Esophagus muscularis mucosa (tissue), 4 donors: ENCODE measurements around the gene MVB12B. TPM values are rescaled to one million over a fixed set of nuclear protein-coding genes. Genes with fewer than 3 reads are reported as not detected.
A peak's percentile ranks its signal among the peaks of the same experiment; 100 is the strongest.

ENCODE experiments used
- DNase-seq: peaks from one replicate; pipeline ENCODE4 v3.0.0-alpha.2; 2017; ENCODE audit errors: extremely low spot score
- H3K27ac ChIP-seq, 4 donors: fragments of 200-600 bp; sonication (generic); replicated peaks in 1 of 4; 1 replicate in 3 of 4; 2 replicates in 1 of 4; pipeline ENCODE4 v1.5.1; 2016 to 2019; ENCODE audit warnings: mild to moderate bottlenecking in 1 of 4
- H3K27me3 ChIP-seq, 4 donors: fragments of 200-600 bp; sonication (generic); one replicate each; pipeline versions ENCODE4 v1.5.1 to v1.6.0; 2016 to 2019
- H3K36me3 ChIP-seq, 4 donors: fragments of 200-600 bp; sonication (generic); one replicate each; pipeline ENCODE4 v1.5.1; 2016 to 2019
- H3K4me1 ChIP-seq, 4 donors: fragments of 200-600 bp; sonication (generic); one replicate each; pipeline ENCODE4 v1.5.1; 2016 to 2019
- H3K4me3 ChIP-seq, 4 donors: fragments of 200-600 bp; sonication (generic); 1 replicate in 2 of 4; 2 replicates in 2 of 4; pipeline ENCODE4 v1.5.1; 2016 to 2019; ENCODE audit warnings: mild to moderate bottlenecking in 4 of 4, moderate library complexity in 1 of 4
- H3K9me3 ChIP-seq, 4 donors: fragments of 200-600 bp; sonication (generic); 1 replicate in 3 of 4; 2 replicates in 1 of 4; pipeline ENCODE4 v1.5.1; 2016 to 2019
- CTCF ChIP-seq, 3 experiments: fragments of 200-600 bp in 2 of 3; fragments of 450-650 bp in 1 of 3; sonication (generic) in 2 of 3; IDR thresholded peaks; one replicate each; pipeline ENCODE4 v1.5.1; 2017 to 2019; ENCODE audit warnings: antibody characterized with exemption in 3 of 3, mild to moderate bottlenecking in 2 of 3, moderate library complexity in 1 of 3
- EP300 ChIP-seq: sonication (generic); formaldehyde crosslinking; IDR thresholded peaks from one replicate; pipeline ENCODE4 v1.6.1; 2017; ENCODE audit warnings: antibody characterized with exemption
- POLR2A ChIP-seq: fragments of 450-650 bp; IDR thresholded peaks from one replicate; pipeline ENCODE4 v1.6.1; 2017; ENCODE audit warnings: antibody characterized with exemption, moderate library complexity, mild to moderate bottlenecking, low read depth
- POLR2AphosphoS5 ChIP-seq, 2 donors: sonication (generic); formaldehyde crosslinking; IDR thresholded peaks; one replicate each; pipeline ENCODE4 v1.6.1; 2017; ENCODE audit warnings: antibody characterized with exemption in 2 of 2
- WGBS: methylation state at CpG from one replicate; pipeline ENCODE4 v1.1.5; 2018; 5-methylcytosine and 5-hydroxymethylcytosine counted together
- intact Hi-C: fragments of 100-400 bp; cut with DNase I; formaldehyde crosslinking; loops from one replicate; pipeline ENCODE4 v1.15.1; 2023
- total RNA-seq, 4 donors: library from RNA; depleted of rRNA; stranded (reverse); fragments of >200 nt; gene quantifications; one replicate each; pipeline versions ENCODE4 v1.1.0 to v1.2.1, GENCODE V29; 2016

The MVB12B gene
- total RNA-seq, 4 donors from 2014 or later = 14.1 to 25.0 (median 18.4) TPM

DNA sequence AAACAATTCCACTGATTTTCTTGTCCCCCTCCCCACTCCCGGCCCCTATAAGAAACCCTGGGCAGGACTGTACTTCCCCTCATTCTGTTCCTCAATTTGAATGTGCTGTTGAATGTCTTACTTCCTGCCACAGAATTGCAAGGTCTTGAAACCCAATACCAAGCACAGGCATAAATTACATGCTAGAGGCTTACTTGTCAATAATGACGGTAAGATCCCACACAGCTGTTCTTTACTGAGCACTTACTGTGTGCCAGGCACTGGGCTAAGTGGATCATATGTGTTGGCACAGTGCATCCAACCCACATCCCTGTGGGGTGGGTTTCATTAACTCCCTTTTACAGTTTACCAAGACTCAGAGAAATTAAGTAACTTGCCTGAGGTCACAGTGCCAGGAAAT is 63.4 kb downstream of the MVB12B start:
- Histone ChIP-seq H3K27ac (peak overlapping the region in 2 of 4 donors; percentile 1 to 19), H3K9me3 (no peaks in the 10 kb centered on the region), H3K27me3 (no peaks in the 10 kb centered on the region), H3K4me1 (peaks cover 16 to 52% (median 40%) of the 10 kb centered on the region in 4 donors), H3K4me3 (no peak overlapping the region), H3K36me3 (peaks cover 5 to 54% (median 35%) of the 10 kb centered on the region in 4 donors)
- 87% methylated on average over 2 of the region's 2 CpGs for WGBS
- DNase-seq = no peak
- no peak for TF ChIP-seq POLR2A
- TF ChIP-seq EP300 = no peak
- TF ChIP-seq CTCF (IDR thresholded peaks at IDR 0.05) = no peak
- no peak for TF ChIP-seq POLR2AphosphoS5 (IDR thresholded peaks at IDR 0.05)
- intact Hi-C loops = no loop called here

- no peak for DNase-seq
- peaks cover 16 to 59% (median 44%) of the 10 kb centered on the region in 4 donors for H3K4me1 ChIP-seq
- H3K36me3 ChIP-seq = peaks cover 5 to 64% (median 42%) of the 10 kb centered on the region in 4 donors
- H3K9me3 ChIP-seq = no peaks in the 10 kb centered on the region
- intact Hi-C loops = no loop called here
- no peak for TF ChIP-seq POLR2A
- no peak for TF ChIP-seq CTCF (IDR thresholded peaks at IDR 0.05)
- TF ChIP-seq EP300 = no peak
- no peak for TF ChIP-seq POLR2AphosphoS5 (IDR thresholded peaks at IDR 0.05)
- H3K27ac ChIP-seq = peak overlapping the region in 1 of 4 donors; percentile 13
- no peak overlapping the region for H3K4me3 ChIP-seq
- H3K27me3 ChIP-seq = no peaks in the 10 kb centered on the region
- WGBS = 88% methylated on average over 9 of the region's 9 CpGs
Measured at GRCh38 chr9:126390923-126391322, 64.3 kb downstream of the MVB12B start.

DNA sequence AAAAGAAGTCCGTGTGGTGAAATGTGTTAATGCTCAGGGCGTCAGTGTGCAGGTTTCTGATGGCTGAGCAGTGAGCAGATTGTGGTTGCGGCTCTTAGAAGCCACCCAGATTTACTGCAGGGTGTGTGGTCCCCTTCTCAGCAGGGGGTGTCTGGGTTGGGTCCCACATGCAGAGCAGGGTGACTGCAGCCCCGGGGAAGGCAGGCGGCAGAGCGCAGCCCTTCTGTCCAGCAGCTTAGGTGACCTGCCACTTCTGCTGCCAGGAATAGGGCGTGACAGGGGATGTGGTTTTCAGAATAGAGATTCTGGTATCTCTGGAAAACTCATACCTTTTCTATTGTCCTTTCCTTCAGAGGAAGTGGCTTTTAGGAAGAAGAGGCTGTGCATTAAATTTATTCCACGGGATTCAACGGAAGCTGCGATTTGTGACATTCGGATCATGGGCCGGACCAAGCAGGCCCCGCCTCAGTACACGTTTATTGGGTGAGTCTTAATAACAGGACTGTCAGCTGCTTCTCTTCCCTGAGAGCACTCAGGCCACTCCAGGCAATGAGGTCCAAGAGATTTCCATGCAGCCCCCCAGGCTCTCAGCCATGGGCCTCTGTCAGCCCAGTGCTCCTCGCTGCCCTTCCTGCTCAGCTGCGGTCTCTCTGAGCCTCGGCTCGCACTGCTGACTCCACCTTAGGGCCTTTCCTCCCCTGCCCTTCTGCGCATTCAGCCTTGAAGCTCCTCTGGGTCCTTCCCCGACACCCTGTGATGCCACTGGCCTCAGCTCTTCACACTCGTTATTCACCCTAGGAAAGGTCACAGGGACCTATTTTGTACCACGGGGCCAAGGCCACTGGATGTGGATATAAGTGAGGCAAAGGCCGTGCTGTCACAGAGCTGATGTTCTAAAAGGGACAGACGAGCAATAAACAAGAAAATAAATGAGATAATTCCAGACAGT is 65.4 kb downstream of the MVB12B start:
- H3K27ac ChIP-seq = peak overlapping the region; percentile 34 to 70 (median 55)
- no peaks in the 10 kb centered on the region for H3K9me3 ChIP-seq
- peaks cover under 1 to 69% (median 47%) of the 10 kb centered on the region in 4 donors for H3K36me3 ChIP-seq
- no peak for TF ChIP-seq EP300
- TF ChIP-seq CTCF (IDR thresholded peaks at IDR 0.05) = no peak
- no peak for TF ChIP-seq POLR2AphosphoS5 (IDR thresholded peaks at IDR 0.05)
- 86% methylated on average over 23 of the region's 24 CpGs for WGBS
- no peak overlapping the region for H3K4me3 ChIP-seq
- H3K27me3 ChIP-seq = no peaks in the 10 kb centered on the region
- no peak for DNase-seq
- intact Hi-C loops = no loop called here
- H3K4me1 ChIP-seq = peaks cover 16 to 48% (median 34%) of the 10 kb centered on the region in 4 donors

DNA sequence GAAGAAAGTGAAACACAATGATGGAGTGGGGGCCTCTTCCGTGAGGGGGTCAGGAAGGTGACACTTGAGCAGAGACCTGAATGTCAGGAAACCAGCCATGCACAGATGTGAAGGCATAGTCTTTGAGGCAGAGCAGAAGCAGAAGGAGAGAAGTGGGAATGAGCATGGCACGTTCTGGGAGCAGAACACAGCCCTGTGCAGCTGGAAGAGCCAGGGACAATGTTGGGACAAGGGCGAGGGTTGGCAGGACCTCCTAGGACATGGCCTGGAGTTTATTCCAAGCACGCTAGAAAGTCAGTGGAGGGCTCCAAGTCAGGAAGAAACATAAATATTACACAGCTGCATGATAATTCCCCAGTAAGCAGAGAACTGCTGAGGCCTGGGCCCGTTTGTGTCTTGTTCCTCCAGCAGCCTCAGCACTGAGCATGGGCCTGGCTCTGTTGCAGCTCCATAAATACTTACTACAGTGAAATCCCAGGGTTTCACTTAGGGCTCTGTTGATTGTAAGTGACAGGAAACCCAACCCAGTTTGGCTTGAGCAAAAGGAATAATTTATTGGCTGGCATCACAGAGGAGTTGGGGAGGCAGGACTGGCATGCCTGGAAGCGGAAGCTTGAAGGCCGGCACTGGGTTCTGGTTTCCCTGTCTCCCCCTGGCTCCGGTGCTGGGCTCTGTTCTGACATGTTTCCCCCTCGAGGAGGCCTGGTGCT is 66.2 kb downstream of the MVB12B start:
- no peak for DNase-seq
- Histone ChIP-seq H3K36me3 (peaks cover 6 to 67% (median 44%) of the 10 kb centered on the region in 4 donors), H3K27ac (peak overlapping the region; percentile 34 to 70 (median 55)), H3K9me3 (no peaks in the 10 kb centered on the region), H3K4me3 (no peak overlapping the region), H3K27me3 (no peaks in the 10 kb centered on the region), H3K4me1 (peaks cover 16 to 46% (median 34%) of the 10 kb centered on the region in 4 donors)
- intact Hi-C loops = no loop called here
- 71% methylated on average over 9 of the region's 9 CpGs for WGBS
- TF ChIP-seq EP300 (no peak), CTCF (IDR thresholded peaks at IDR 0.05) (no peak), POLR2A (no peak), POLR2AphosphoS5 (IDR thresholded peaks at IDR 0.05) (peak; percentile 29 to 52)
